IMR-90 (cell line): ENCODE data around the gene SLC18A3.

Source experiments
- POLR2A ChIP-seq: IDR thresholded peaks from 2 replicates; pipeline ENCODE4 v1.6.1; 2012; ENCODE audit warnings: mild to moderate bottlenecking, low read depth, low read length
- RFX5 ChIP-seq: IDR thresholded peaks from 2 replicates; pipeline ENCODE4 v1.8.0; 2012; ENCODE audit warnings: low read depth, mild to moderate bottlenecking, low read length, moderate library complexity
- SMC3 ChIP-seq: fragments of 150-350 bp; IDR thresholded peaks from 2 replicates; pipeline ENCODE4 v1.6.1; 2016; ENCODE audit warnings: low read depth, mild to moderate bottlenecking, antibody characterized with exemption, low read length, moderate library complexity
- TF ChIP-seq, protein P1 (sequence below): conservative IDR thresholded peaks from 2 replicates; pipeline ENCODE4 v1.5.1; 2012; ENCODE audit warnings: mild to moderate bottlenecking, low read depth, low read length, improper control_type of control experiment

DNA sequence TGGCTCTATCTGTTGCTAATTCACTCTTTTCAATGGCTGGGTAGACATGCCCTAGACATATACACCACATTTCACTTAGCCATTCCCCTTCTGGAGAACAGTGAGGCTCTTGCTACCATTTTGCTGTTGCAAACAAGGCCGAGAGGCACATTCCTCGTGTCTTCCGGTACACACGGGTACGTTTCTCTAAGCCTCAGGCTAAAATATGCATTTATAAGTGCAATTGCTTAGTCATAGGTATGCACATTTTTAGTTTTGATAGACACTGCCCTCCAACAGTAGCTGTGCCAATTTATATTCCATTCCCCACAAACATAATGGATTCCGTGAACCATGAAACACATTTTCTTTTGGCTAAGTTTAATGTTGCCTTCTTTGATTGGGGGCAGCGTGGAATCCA is 16.9 kb downstream of the SLC18A3 start:
- TF ChIP-seq, protein P1, sequence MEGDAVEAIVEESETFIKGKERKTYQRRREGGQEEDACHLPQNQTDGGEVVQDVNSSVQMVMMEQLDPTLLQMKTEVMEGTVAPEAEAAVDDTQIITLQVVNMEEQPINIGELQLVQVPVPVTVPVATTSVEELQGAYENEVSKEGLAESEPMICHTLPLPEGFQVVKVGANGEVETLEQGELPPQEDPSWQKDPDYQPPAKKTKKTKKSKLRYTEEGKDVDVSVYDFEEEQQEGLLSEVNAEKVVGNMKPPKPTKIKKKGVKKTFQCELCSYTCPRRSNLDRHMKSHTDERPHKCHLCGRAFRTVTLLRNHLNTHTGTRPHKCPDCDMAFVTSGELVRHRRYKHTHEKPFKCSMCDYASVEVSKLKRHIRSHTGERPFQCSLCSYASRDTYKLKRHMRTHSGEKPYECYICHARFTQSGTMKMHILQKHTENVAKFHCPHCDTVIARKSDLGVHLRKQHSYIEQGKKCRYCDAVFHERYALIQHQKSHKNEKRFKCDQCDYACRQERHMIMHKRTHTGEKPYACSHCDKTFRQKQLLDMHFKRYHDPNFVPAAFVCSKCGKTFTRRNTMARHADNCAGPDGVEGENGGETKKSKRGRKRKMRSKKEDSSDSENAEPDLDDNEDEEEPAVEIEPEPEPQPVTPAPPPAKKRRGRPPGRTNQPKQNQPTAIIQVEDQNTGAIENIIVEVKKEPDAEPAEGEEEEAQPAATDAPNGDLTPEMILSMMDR: no peak
- TF ChIP-seq RFX5: no peak
- no peak for TF ChIP-seq POLR2A
- TF ChIP-seq SMC3: no peak
